Right lobe of liver (tissue), 4 donors: ENCODE results near the gene MYO7B.

Source experiments
- POLR2A ChIP-seq: fragments of 450-650 bp; IDR thresholded peaks from one replicate; pipeline ENCODE4 v1.6.1; 2017; ENCODE audit warnings: antibody characterized with exemption, mild to moderate bottlenecking
- TF ChIP-seq, protein P1 (sequence below), 4 donors: fragments of 200-600 bp in 3 of 4; fragments of 450-650 bp in 1 of 4; IDR thresholded peaks; one replicate each; pipeline versions ENCODE4 v1.5.1 to v1.8.0; 2016 to 2022; ENCODE audit warnings: antibody characterized with exemption in 4 of 4, mild to moderate bottlenecking in 2 of 4
- donor health status: DM: no; HTN: no; CAD: no.
- donor health status: DM: no; HTN: no; CAD: no.
- donor health status: DM: no; HTN: yes; CAD: no.

DNA sequence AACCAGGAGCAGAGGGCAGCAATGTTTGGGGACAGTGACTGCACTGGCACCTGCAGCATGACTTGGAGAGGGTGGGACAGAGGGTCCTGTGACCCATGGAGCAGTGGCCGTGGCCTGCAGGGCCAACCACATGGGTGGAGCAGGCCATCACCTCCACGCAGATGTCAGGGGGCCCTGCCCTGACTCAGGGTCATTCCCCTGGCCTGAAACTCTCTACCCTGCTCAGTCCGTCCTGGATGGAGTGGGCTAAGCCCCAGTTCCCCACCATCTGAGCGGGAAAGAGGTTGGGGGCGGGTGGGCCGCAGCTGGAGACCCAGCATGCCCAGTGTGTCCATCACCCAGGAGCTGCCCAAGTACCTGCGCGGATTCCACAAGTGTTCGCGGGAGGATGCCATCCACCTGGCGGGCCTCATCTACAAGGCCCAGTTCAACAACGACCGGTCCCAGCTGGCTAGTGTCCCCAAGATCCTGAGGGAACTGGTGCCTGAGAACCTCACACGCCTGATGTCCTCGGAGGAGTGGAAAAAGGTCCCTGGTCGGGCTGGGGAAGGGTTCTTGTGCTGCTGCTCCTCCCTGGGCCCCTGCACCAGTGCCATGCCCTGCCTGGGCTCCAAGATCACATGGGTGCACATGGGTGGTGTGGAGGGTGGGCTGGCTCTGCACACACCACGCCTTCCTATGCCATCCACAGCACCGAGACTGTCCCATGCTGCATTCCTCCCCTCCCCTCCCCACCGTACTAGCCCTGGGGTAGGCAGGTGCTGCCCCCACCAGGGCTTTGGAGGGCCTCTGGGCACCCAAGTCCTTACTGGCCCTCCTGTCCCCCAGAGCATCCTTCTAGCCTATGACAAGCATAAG, 100.1 kb downstream of the MYO7B start:
- no peak for TF ChIP-seq POLR2A
- TF ChIP-seq, protein P1, sequence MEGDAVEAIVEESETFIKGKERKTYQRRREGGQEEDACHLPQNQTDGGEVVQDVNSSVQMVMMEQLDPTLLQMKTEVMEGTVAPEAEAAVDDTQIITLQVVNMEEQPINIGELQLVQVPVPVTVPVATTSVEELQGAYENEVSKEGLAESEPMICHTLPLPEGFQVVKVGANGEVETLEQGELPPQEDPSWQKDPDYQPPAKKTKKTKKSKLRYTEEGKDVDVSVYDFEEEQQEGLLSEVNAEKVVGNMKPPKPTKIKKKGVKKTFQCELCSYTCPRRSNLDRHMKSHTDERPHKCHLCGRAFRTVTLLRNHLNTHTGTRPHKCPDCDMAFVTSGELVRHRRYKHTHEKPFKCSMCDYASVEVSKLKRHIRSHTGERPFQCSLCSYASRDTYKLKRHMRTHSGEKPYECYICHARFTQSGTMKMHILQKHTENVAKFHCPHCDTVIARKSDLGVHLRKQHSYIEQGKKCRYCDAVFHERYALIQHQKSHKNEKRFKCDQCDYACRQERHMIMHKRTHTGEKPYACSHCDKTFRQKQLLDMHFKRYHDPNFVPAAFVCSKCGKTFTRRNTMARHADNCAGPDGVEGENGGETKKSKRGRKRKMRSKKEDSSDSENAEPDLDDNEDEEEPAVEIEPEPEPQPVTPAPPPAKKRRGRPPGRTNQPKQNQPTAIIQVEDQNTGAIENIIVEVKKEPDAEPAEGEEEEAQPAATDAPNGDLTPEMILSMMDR (IDR thresholded peaks at IDR 0.05) = no peak
